Peyer's patch (tissue), 4 donors: Measurements from ENCODE around the gene OR56A4. TPM values are rescaled to one million over a fixed set of nuclear protein-coding genes. Genes with fewer than 3 reads are reported as not detected.

Experiments
- DNase-seq, 3 donors: peaks; one replicate each; pipeline ENCODE4 v3.0.0-alpha.2; 2017 to 2019
- H3K27ac ChIP-seq, 4 donors: fragments of 200-600 bp; sonication (generic); one replicate each; pipeline ENCODE4 v1.5.1; 2016 to 2019
- H3K27me3 ChIP-seq, 2 donors: fragments of 200-600 bp; sonication (generic); one replicate each; pipeline ENCODE4 v1.5.1; 2019
- H3K36me3 ChIP-seq, 3 donors: fragments of 200-600 bp; sonication (generic); one replicate each; pipeline ENCODE4 v1.5.1; 2016 to 2019
- H3K4me1 ChIP-seq, 4 donors: fragments of 200-600 bp; sonication (generic); one replicate each; pipeline ENCODE4 v1.5.1; 2016 to 2019
- H3K4me3 ChIP-seq, 4 donors: fragments of 200-600 bp; sonication (generic); 1 replicate in 3 of 4; 2 replicates in 1 of 4; pipeline ENCODE4 v1.5.1; 2016 to 2019; ENCODE audit warnings: mild to moderate bottlenecking in 1 of 4
- H3K9me3 ChIP-seq, 4 donors: fragments of 200-600 bp; sonication (generic); one replicate each; pipeline ENCODE4 v1.5.1; 2016 to 2019; ENCODE audit warnings: mild to moderate bottlenecking in 1 of 4
- POLR2A ChIP-seq, 2 donors: fragments of 450-650 bp; IDR thresholded peaks; one replicate each; pipeline ENCODE4 v1.5.1; 2017; ENCODE audit warnings: antibody characterized with exemption in 2 of 2, mild to moderate bottlenecking in 2 of 2, moderate library complexity in 2 of 2
- total RNA-seq, 4 donors: library from RNA; depleted of rRNA; stranded (reverse); fragments of >200 nt; gene quantifications; one replicate each; pipeline ENCODE4 v1.1.0, GENCODE V29; 2016
- TF ChIP-seq, protein P1 (sequence below), 6 experiments: fragments of 450-650 bp in 4 of 6; fragments of 200-600 bp in 2 of 6; sonication (generic) in 1 of 6; IDR thresholded peaks; one replicate each; pipeline ENCODE4 v1.5.1; 2017 to 2019; ENCODE audit warnings: antibody characterized with exemption in 6 of 6, mild to moderate bottlenecking in 3 of 6, moderate library complexity in 1 of 6

The OR56A4 gene
- not detected for total RNA-seq

DNA sequence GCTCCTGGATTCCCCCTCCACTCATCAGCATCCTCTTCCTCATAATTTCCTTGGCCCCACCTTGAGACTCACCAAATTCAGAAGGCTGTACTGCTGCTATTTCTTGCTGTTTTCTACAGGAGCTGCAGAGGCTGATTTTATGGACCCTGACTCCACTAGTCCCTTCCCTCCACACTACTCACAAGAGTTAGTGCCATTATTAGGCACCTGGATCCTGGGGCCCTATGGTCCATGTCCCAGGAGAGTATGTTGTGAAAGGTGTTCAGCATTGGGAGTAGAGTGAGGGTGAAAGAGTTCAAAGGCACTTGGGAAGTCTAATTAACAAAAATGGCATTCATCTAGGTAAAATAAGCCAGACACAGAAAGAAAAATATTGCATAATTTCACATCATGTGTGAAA is at the start of gene OR56A4:
OR56A4 (minus strand) TSS at position 101 of the 400 bp plus-strand sequence. CDS start 3,954 bp downstream, outside the sequence.
- no peaks in the 10 kb centered on the region for H3K4me1 ChIP-seq
- H3K9me3 ChIP-seq = no peaks in the 10 kb centered on the region
- no peak within 1 kb of the TSS for H3K27ac ChIP-seq
- no peak within 1 kb of the TSS for H3K4me3 ChIP-seq
- no peaks in the 10 kb centered on the region for H3K36me3 ChIP-seq
- DNase-seq = no peak
- TF ChIP-seq, protein P1, sequence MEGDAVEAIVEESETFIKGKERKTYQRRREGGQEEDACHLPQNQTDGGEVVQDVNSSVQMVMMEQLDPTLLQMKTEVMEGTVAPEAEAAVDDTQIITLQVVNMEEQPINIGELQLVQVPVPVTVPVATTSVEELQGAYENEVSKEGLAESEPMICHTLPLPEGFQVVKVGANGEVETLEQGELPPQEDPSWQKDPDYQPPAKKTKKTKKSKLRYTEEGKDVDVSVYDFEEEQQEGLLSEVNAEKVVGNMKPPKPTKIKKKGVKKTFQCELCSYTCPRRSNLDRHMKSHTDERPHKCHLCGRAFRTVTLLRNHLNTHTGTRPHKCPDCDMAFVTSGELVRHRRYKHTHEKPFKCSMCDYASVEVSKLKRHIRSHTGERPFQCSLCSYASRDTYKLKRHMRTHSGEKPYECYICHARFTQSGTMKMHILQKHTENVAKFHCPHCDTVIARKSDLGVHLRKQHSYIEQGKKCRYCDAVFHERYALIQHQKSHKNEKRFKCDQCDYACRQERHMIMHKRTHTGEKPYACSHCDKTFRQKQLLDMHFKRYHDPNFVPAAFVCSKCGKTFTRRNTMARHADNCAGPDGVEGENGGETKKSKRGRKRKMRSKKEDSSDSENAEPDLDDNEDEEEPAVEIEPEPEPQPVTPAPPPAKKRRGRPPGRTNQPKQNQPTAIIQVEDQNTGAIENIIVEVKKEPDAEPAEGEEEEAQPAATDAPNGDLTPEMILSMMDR (IDR thresholded peaks at IDR 0.05) = no peak
- TF ChIP-seq POLR2A (IDR thresholded peaks at IDR 0.05) = no peak
- H3K27me3 ChIP-seq = no peaks in the 10 kb centered on the region

GRCh38 chr11:6055569-6055968 is 48.8 kb upstream of the OR56A4 start:
- H3K4me3 ChIP-seq = no peak overlapping the region
- DNase-seq = no peak
- H3K4me1 ChIP-seq = no peaks in the 10 kb centered on the region
- H3K27ac ChIP-seq = no peak overlapping the region
- TF ChIP-seq POLR2A (IDR thresholded peaks at IDR 0.05) = no peak
- TF ChIP-seq, protein P1 (IDR thresholded peaks at IDR 0.05) = no peak
- H3K27me3 ChIP-seq = no peaks in the 10 kb centered on the region
- no peaks in the 10 kb centered on the region for H3K9me3 ChIP-seq
- no peaks in the 10 kb centered on the region for H3K36me3 ChIP-seq

DNA sequence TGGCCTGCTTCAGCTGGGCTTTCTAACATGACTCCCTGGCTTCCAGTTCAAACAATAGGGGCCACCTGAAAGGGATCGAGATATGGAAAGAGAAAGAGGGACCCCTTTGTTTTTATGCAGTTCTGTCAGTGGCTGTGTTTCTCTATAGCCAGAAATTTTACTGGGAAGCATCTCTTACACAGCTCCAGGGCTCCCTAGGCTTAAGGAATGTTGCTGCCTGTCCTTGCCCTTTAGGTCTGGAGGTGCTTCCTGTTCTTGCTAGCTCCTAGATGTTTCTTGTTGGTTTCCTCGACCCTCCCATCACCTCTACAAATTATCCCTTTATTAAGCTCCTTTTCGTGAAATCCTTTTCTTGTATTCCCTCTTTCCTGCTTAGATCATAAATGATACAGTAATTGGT is 45.6 kb upstream of the OR56A4 start:
- Histone ChIP-seq H3K4me3 (no peak overlapping the region), H3K9me3 (no peaks in the 10 kb centered on the region), H3K36me3 (no peaks in the 10 kb centered on the region), H3K4me1 (no peaks in the 10 kb centered on the region), H3K27ac (no peak overlapping the region), H3K27me3 (no peaks in the 10 kb centered on the region)
- TF ChIP-seq, protein P1 (IDR thresholded peaks at IDR 0.05) = no peak
- no peak for TF ChIP-seq POLR2A (IDR thresholded peaks at IDR 0.05)
- no peak for DNase-seq

- no peaks in the 10 kb centered on the region for H3K27me3 ChIP-seq
- no peaks in the 10 kb centered on the region for H3K9me3 ChIP-seq
- no peaks in the 10 kb centered on the region for H3K36me3 ChIP-seq
- H3K4me1 ChIP-seq = no peaks in the 10 kb centered on the region
- H3K27ac ChIP-seq = no peak overlapping the region
- no peak overlapping the region for H3K4me3 ChIP-seq
- no peak for DNase-seq
- TF ChIP-seq POLR2A (IDR thresholded peaks at IDR 0.05) = no peak
- TF ChIP-seq, protein P1 (IDR thresholded peaks at IDR 0.05) = no peak
Observed at GRCh38 chr11:6040874-6041273, 34.1 kb upstream of the OR56A4 start.

- no peaks in the 10 kb centered on the region for H3K4me1 ChIP-seq
- H3K27me3 ChIP-seq = no peaks in the 10 kb centered on the region
- H3K36me3 ChIP-seq = no peaks in the 10 kb centered on the region
- H3K4me3 ChIP-seq = no peak within 1 kb of the TSS
- no peak within 1 kb of the TSS for H3K27ac ChIP-seq
- DNase-seq = no peak
- TF ChIP-seq POLR2A (IDR thresholded peaks at IDR 0.05) = no peak
- TF ChIP-seq, protein P1 (IDR thresholded peaks at IDR 0.05) = no peak
- no peaks in the 10 kb centered on the region for H3K9me3 ChIP-seq
Observed at GRCh38 chr11:6030708-6031405, 24.1 kb upstream of the OR56A4 start, which contains the start of gene OR56A1. OR56A1 (minus strand) TSS chr11:6030758; CDS start chr11:6027692, 3,066 bp downstream.
